KMS-11 (cell line): ENCODE results near the gene LRP4.

Experiments
- H2AFZ ChIP-seq: fragments of 200-600 bp; sonication (generic); 2 replicates; pipeline ENCODE4 v1.6.1; 2016; ENCODE audit warnings: antibody characterized with exemption, mixed run types, low read depth
- H3K27ac ChIP-seq: fragments of 200-600 bp; sonication (generic); 2 replicates; pipeline ENCODE4 v1.6.1; 2016; ENCODE audit warnings: mild to moderate bottlenecking, mixed run types
- H3K27me3 ChIP-seq: fragments of 200-600 bp; sonication (generic); 2 replicates; pipeline ENCODE4 v1.6.1; 2017; ENCODE audit warnings: mild to moderate bottlenecking, low read depth, mixed run types, moderate library complexity; ENCODE audit not compliant: insufficient read depth
- H3K36me3 ChIP-seq: fragments of 200-600 bp; sonication (generic); 2 replicates; pipeline ENCODE4 v1.6.1; 2017; ENCODE audit warnings: mild to moderate bottlenecking, mixed run types; ENCODE audit not compliant: insufficient read depth
- H3K4me1 ChIP-seq: fragments of 200-600 bp; sonication (generic); 2 replicates; pipeline ENCODE4 v1.6.1; 2016; ENCODE audit warnings: mild to moderate bottlenecking, low read depth, mixed run types; ENCODE audit not compliant: poor library complexity, severe bottlenecking
- H3K4me2 ChIP-seq: fragments of 200-600 bp; sonication (generic); 2 replicates; pipeline ENCODE4 v1.7.0; 2016; ENCODE audit warnings: mild to moderate bottlenecking, mixed run types
- H3K4me3 ChIP-seq: fragments of 200-600 bp; sonication (generic); IDR thresholded peaks from 2 replicates; pipeline ENCODE4 v1.6.1; 2017; ENCODE audit warnings: low read depth, low read length, mixed read lengths; ENCODE audit not compliant: insufficient read depth
- H3K79me2 ChIP-seq: fragments of 200-600 bp; sonication (generic); 2 replicates; pipeline ENCODE4 v1.6.1; 2016; ENCODE audit warnings: low read depth, mixed run types; ENCODE audit not compliant: insufficient read depth
- H3K9ac ChIP-seq: fragments of 200-600 bp; sonication (generic); 2 replicates; pipeline ENCODE4 v1.6.1; 2016; ENCODE audit warnings: mild to moderate bottlenecking, mixed run types
- H4K20me1 ChIP-seq: fragments of 200-600 bp; sonication (generic); 2 replicates; pipeline ENCODE4 v1.6.1; 2016; ENCODE audit warnings: mild to moderate bottlenecking, mixed run types; ENCODE audit not compliant: insufficient read depth
- TF ChIP-seq, protein P1 (sequence below): fragments of 200-600 bp; sonication (generic); conservative IDR thresholded peaks from 2 replicates; pipeline ENCODE4 v1.6.1; 2017; ENCODE audit warnings: low read depth, mild to moderate bottlenecking, antibody characterized with exemption, low read length, moderate library complexity, mixed read lengths

LRP4 gene

GRCh38 chr11:46846510-46846830 lies 71.9 kb downstream of the LRP4 start:
- Histone ChIP-seq H4K20me1 (no peaks in the 10 kb centered on the region; the same call in 1 of the 2 replicates), H3K9ac (peak overlapping the region; percentile 88; the same call in 1 of the 2 replicates), H3K36me3 (no peaks in the 10 kb centered on the region), H3K4me1 (peaks cover 23% of the 10 kb centered on the region), H2AFZ (peak overlapping the region; percentile 68), H3K4me3 (no peak overlapping the region), H3K27ac (no peak overlapping the region), H3K27me3 (no peaks in the 10 kb centered on the region), H3K4me2 (peak overlapping the region; percentile 58), H3K79me2 (peaks cover 42% of the 10 kb centered on the region)
- TF ChIP-seq, protein P1, sequence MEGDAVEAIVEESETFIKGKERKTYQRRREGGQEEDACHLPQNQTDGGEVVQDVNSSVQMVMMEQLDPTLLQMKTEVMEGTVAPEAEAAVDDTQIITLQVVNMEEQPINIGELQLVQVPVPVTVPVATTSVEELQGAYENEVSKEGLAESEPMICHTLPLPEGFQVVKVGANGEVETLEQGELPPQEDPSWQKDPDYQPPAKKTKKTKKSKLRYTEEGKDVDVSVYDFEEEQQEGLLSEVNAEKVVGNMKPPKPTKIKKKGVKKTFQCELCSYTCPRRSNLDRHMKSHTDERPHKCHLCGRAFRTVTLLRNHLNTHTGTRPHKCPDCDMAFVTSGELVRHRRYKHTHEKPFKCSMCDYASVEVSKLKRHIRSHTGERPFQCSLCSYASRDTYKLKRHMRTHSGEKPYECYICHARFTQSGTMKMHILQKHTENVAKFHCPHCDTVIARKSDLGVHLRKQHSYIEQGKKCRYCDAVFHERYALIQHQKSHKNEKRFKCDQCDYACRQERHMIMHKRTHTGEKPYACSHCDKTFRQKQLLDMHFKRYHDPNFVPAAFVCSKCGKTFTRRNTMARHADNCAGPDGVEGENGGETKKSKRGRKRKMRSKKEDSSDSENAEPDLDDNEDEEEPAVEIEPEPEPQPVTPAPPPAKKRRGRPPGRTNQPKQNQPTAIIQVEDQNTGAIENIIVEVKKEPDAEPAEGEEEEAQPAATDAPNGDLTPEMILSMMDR = no peak

- H3K4me1 ChIP-seq = peaks cover 23% of the 10 kb centered on the region
- H4K20me1 ChIP-seq = no peaks in the 10 kb centered on the region; the same call in 1 of the 2 replicates
- H3K27ac ChIP-seq = peak within 1 kb of the TSS; percentile 70
- H3K79me2 ChIP-seq = peaks cover 48% of the 10 kb centered on the region
- H2AFZ ChIP-seq = peak within 1 kb of the TSS; percentile 68
- no peaks in the 10 kb centered on the region for H3K27me3 ChIP-seq
- no peaks in the 10 kb centered on the region; the same call in 1 of the 2 replicates for H3K36me3 ChIP-seq
- H3K4me2 ChIP-seq = peak within 1 kb of the TSS; percentile 85
- H3K9ac ChIP-seq = peak within 1 kb of the TSS; percentile 88
- H3K4me3 ChIP-seq = peak within 1 kb of the TSS; percentile 28
- TF ChIP-seq, protein P1 = no peak
Observed at GRCh38 chr11:46845740-46846509, 72.4 kb downstream of the LRP4 start, which contains the start of gene CKAP5. Gene CKAP5 (minus strand): TSS chr11:46846280. CDS start chr11:46821231, 25,049 bp downstream.

DNA sequence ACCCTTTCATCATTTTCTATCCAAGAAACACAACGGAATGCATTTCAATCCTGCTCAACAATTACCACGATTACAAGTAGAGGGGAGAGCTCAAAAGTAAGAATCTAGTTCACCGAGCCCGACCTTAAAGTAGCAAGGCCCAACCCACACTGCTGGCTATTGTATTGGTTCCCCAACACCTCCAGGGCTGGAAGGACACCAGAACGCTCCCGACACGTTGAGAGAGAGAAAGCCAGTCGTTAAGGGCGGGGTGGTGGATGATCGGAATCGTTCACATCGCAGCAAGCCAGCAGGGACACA lies 73.0 kb downstream of the LRP4 start:
- Histone ChIP-seq H3K36me3 (no peaks in the 10 kb centered on the region; the same call in 1 of the 2 replicates), H3K4me2 (peak overlapping the region; percentile 85), H2AFZ (peak overlapping the region; percentile 68), H3K27me3 (no peaks in the 10 kb centered on the region), H4K20me1 (no peaks in the 10 kb centered on the region; the same call in 1 of the 2 replicates), H3K4me1 (peaks cover 23% of the 10 kb centered on the region), H3K79me2 (peaks cover 53% of the 10 kb centered on the region), H3K27ac (peak overlapping the region; percentile 70), H3K4me3 (peak overlapping the region; percentile 28), H3K9ac (peak overlapping the region; percentile 88; the same call in 1 of the 2 replicates)
- TF ChIP-seq, protein P1 = no peak

GRCh38 chr11:46840116-46840515 lies 78.2 kb downstream of the LRP4 start:
- Histone ChIP-seq H3K4me1 (peaks cover 17% of the 10 kb centered on the region), H3K36me3 (no peaks in the 10 kb centered on the region; the same call in 1 of the 2 replicates), H3K4me3 (no peak overlapping the region), H3K27ac (no peak overlapping the region), H3K27me3 (no peaks in the 10 kb centered on the region), H2AFZ (no peak overlapping the region), H3K79me2 (peaks cover 98% of the 10 kb centered on the region), H3K4me2 (no peak overlapping the region), H4K20me1 (peaks cover 9% of the 10 kb centered on the region), H3K9ac (no peak overlapping the region)
- TF ChIP-seq, protein P1 = no peak
